Upper lobe of left lung (tissue), 6 donors: ENCODE data around the gene SF3A2. TPM values are rescaled to one million over a fixed set of nuclear protein-coding genes. Genes with fewer than 3 reads are reported as not detected.

Experiments used
- ATAC-seq, 2 donors: fragments of 200-7000 bp; cut with Tn5 transposase; one replicate each; pipeline ENCODE4 v1.9.1; 2022; ENCODE audit warnings: mild to moderate bottlenecking in 2 of 2, moderate library complexity in 2 of 2; ENCODE audit not compliant: low FRiP score in 2 of 2
- DNase-seq, 2 donors: peaks; one replicate each; pipeline ENCODE4 v3.0.0-alpha.2; 2019 to 2020
- H3K27ac ChIP-seq, 4 donors: fragments of 200-600 bp; sonication (generic); one replicate each; pipeline ENCODE4 v1.5.1; 2016 to 2019
- H3K27me3 ChIP-seq, 4 donors: fragments of 200-600 bp; sonication (generic); one replicate each; pipeline ENCODE4 v1.5.1; 2017 to 2019
- H3K36me3 ChIP-seq, 4 donors: fragments of 200-600 bp; sonication (generic); one replicate each; pipeline ENCODE4 v1.5.1; 2016 to 2019
- H3K4me1 ChIP-seq, 4 donors: fragments of 200-600 bp; sonication (generic); one replicate each; pipeline ENCODE4 v1.5.1; 2018 to 2019
- H3K4me3 ChIP-seq, 4 donors: fragments of 200-600 bp; sonication (generic); one replicate each; pipeline ENCODE4 v1.5.1; 2017 to 2019; ENCODE audit warnings: mild to moderate bottlenecking in 2 of 4, moderate library complexity in 1 of 4
- H3K9me3 ChIP-seq, 4 donors: fragments of 200-600 bp; sonication (generic); one replicate each; pipeline ENCODE4 v1.5.1; 2018 to 2019
- CTCF ChIP-seq, 6 experiments: fragments of 450-650 bp in 4 of 6; fragments of 200-600 bp in 2 of 6; sonication (generic) in 2 of 6; IDR thresholded peaks; one replicate each; pipeline ENCODE4 v1.5.1; 2016 to 2019; ENCODE audit warnings: antibody characterized with exemption in 6 of 6
- EP300 ChIP-seq, 4 donors: sonication (generic); formaldehyde crosslinking; IDR thresholded peaks; one replicate each; pipeline ENCODE4 v1.5.1; 2017; ENCODE audit warnings: antibody characterized with exemption in 4 of 4, control low read depth in 2 of 4
- POLR2A ChIP-seq, 4 donors: fragments of 450-650 bp; IDR thresholded peaks; one replicate each; pipeline ENCODE4 v1.5.1; 2016 to 2017; ENCODE audit warnings: antibody characterized with exemption in 4 of 4, mild to moderate bottlenecking in 2 of 4
- POLR2AphosphoS5 ChIP-seq, 2 donors: sonication (generic); formaldehyde crosslinking; IDR thresholded peaks; one replicate each; pipeline ENCODE4 v1.5.1; 2017; ENCODE audit warnings: antibody characterized with exemption in 2 of 2
- WGBS, 2 donors: methylation state at CpG; one replicate each; pipeline ENCODE4 v1.1.5; 2017 to 2018; 5-methylcytosine and 5-hydroxymethylcytosine counted together
- total RNA-seq, 6 donors: library from RNA; depleted of rRNA in 4 of 6; stranded (reverse); fragments of >200 nt in 4 of 6; gene quantifications; one replicate each; pipeline versions ENCODE4 v1.1.0 to v1.2.1, GENCODE V29; 2016 to 2021
- donor health status: DM: no; HTN: no; CAD: no; lungs with moderate emphysema.
- donor health status: DM: no; HTN: yes; CAD: no; lungs with severe emphysema.

The SF3A2 gene
- total RNA-seq, 6 donors from 2014 or later: 39.8 to 104 (median 70.7) TPM

DNA sequence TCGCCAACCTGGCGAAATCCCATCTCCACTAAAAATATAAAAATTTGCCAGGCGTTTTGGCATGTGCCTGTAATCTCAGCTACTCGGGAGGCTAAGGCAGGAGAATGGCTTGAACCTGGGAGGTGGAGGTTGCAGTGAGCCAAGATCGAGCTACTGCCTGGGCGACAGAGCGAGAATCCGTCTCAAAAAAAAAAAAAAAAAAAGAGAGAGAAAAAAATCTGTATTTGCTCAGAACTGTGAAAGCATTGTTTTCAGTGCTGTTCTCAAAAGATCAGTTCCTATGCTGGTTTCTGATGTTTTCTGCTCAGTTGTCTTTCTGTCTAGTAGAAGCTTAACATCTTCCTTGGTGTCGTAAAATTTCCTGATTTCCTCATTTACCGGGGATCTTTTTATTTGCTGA lies 2.5 kb downstream of the SF3A2 start:
- peaks cover 69 to 83% (median 73%) of the 10 kb centered on the region in 4 donors for H3K4me1 ChIP-seq
- ATAC-seq: no peak
- no peaks in the 10 kb centered on the region for H3K9me3 ChIP-seq
- no peak for TF ChIP-seq POLR2A (IDR thresholded peaks at IDR 0.05)
- TF ChIP-seq POLR2AphosphoS5 (IDR thresholded peaks at IDR 0.05): no peak
- no peak for TF ChIP-seq EP300 (IDR thresholded peaks at IDR 0.05)
- TF ChIP-seq CTCF (IDR thresholded peaks at IDR 0.05): no peak
- H3K4me3 ChIP-seq: peak overlapping the region in 3 of 4 donors; percentile 7 to 51 (median 43)
- H3K27ac ChIP-seq: peak overlapping the region in 3 of 4 donors; percentile 55 to 98 (median 85)
- 52 to 59% methylated on average over 10 of the region's 10 CpGs for WGBS, 2 donors
- peaks cover 9 to 18% (median 12%) of the 10 kb centered on the region in 4 donors for H3K36me3 ChIP-seq
- H3K27me3 ChIP-seq: no peaks in the 10 kb centered on the region
- DNase-seq: no peak

DNA sequence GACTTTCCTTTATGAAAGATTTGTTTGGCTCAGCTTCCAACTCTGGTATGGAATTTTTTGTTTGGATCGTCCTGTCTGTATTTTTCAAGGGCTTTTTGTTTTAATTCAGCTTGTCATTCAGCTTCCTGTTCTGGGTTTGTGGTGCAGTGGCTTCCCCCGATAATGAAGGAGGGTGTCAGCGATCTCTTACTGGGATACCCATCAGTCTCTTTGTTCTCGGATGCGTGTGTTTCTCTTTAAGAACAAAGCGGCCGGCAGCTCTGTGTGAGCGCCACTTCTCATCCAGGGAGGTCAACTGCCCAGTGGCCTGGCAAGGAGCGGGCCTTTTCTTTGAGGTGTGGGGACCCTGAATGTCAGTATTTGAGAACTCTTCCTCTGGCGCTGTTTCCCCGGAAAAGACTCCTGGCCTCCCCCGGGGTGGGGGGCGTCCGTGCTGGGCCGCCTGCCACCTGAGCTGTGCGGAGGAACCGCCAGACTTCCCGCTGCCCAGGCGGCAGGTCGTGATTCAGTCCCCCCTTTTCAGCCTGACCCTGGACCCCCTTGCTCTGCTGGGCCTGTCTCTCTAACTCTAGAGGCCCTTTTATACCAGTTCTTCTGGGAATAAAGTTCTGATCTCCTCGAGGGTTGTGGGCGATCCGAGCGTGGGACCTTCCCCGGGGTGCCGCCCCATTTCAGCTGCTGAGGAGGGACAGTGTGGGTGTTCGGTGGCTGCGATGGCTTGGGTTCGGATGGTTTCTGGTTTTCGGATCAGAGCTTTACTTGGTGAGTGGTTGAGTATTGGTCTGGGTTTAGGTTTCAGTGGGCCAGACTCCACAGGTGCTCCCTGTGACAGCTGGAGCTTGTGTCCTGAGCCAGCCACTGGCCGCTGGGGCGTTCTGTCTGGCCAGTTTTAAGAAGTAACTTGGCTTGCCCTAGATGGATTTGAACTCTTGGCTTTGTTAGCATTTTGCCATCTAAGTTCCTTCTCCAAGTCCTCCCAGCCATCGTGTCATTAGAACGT lies 3.4 kb downstream of the SF3A2 start:
- Histone ChIP-seq H3K36me3 (peaks cover 18 to 27% (median 20%) of the 10 kb centered on the region in 4 donors), H3K4me3 (peak overlapping the region; percentile 28 to 51 (median 38)), H3K4me1 (peaks cover 61 to 74% (median 64%) of the 10 kb centered on the region in 4 donors), H3K9me3 (no peaks in the 10 kb centered on the region), H3K27me3 (no peaks in the 10 kb centered on the region), H3K27ac (peak overlapping the region; percentile 55 to 98 (median 80))
- DNase-seq (peak; percentile 32 to 77), ATAC-seq (no peak)
- no peak for TF ChIP-seq POLR2AphosphoS5 (IDR thresholded peaks at IDR 0.05)
- TF ChIP-seq POLR2A (IDR thresholded peaks at IDR 0.05): no peak
- no peak for TF ChIP-seq EP300 (IDR thresholded peaks at IDR 0.05)
- no peak for TF ChIP-seq CTCF (IDR thresholded peaks at IDR 0.05)
- WGBS, 2 donors: 21 to 37% methylated on average over 17 to 30 of the region's 34 CpGs

DNA sequence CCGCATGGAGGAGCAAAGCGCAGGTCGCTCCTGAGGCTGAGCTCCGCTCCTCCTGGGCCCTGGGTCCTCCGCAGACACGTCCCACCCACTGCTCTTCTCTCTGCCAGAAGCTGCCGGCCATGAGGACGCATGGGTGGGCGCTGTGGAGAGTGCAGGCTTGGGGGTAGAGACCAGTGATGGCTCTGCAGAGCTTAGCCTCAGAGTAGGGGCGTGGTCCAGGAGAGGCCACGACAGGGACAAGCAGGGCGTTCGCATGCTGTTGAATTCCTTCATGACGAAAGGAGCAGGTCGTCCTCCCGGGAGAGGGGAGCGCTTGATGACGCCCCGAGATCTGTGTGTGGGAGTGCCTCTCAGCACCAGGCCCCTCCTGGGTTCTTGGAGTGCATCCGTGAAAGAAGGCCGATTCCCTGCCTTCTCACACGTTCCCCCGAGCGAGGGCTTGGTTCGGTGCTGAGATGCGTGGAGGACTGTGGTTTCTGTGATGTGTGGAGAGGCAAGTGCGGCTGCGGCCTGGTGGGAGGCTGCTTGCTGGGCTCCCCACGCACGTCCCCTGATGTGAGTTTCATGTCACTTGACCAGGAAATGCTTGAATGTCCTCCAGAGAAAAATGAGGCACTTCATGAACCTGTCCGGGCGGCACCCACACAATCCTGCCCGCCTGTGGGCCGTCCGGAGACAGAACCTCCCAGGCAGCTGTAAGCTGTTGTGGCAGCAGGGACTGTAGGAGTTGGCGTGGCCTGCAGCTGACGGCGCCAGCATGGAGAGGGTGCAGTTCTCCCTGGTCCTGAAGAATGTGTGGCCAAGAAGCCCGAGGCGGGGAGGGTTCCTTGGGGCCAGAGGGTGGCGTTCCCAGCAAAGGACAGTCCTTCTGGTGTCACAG lies 4.5 kb downstream of the SF3A2 start:
- Histone ChIP-seq H3K4me1 (peaks cover 57 to 71% (median 60%) of the 10 kb centered on the region in 4 donors), H3K36me3 (peaks cover 28 to 38% (median 31%) of the 10 kb centered on the region in 4 donors), H3K4me3 (peak overlapping the region in 2 of 4 donors; percentile 43 to 51), H3K9me3 (no peaks in the 10 kb centered on the region), H3K27ac (peak overlapping the region; percentile 55 to 98 (median 72)), H3K27me3 (no peaks in the 10 kb centered on the region)
- no peak for TF ChIP-seq POLR2A (IDR thresholded peaks at IDR 0.05)
- peak in 1 of 6 experiments; percentile 10 for TF ChIP-seq CTCF (IDR thresholded peaks at IDR 0.05)
- DNase-seq: peak; percentile 61 to 83
- 49 to 55% methylated on average over 36 to 40 of the region's 41 CpGs for WGBS, 2 donors
- peak in 1 of 2 donors; percentile 58 for ATAC-seq

- H3K9me3 ChIP-seq: no peaks in the 10 kb centered on the region
- WGBS, 2 donors: 80 to 85% methylated on average over 6 to 9 of the region's 12 CpGs
- H3K4me3 ChIP-seq: no peak overlapping the region
- peaks cover 63 to 75% (median 64%) of the 10 kb centered on the region in 4 donors for H3K4me1 ChIP-seq
- peaks cover 37 to 48% (median 41%) of the 10 kb centered on the region in 4 donors for H3K36me3 ChIP-seq
- H3K27ac ChIP-seq: peak overlapping the region in 3 of 4 donors; percentile 60 to 98 (median 85)
- no peaks in the 10 kb centered on the region for H3K27me3 ChIP-seq
- ATAC-seq: no peak
- TF ChIP-seq POLR2AphosphoS5 (IDR thresholded peaks at IDR 0.05) (no peak), POLR2A (IDR thresholded peaks at IDR 0.05) (no peak), CTCF (IDR thresholded peaks at IDR 0.05) (no peak), EP300 (IDR thresholded peaks at IDR 0.05) (no peak)
- DNase-seq: no peak
These were observed 5.5 kb downstream of the SF3A2 start for GRCh38 chr19:2242092-2242537.
